Measurements from ENCODE around the gene SPOPL.

DNA sequence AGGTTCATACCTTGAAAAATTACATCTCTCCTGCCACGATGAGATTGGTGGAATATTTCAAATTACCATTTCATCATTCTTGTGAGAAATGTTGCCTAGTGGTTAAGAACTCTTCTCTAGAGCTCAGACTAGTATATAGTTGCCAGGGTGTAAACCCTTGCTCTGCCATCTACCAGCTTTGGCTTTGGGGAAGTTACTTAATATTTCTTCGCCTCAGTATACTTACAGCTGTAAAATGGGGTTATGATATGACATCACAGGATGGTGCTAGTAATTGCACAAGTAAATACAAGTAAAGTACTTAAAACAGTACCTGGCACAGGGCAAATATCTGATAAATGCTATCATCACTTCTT lies 1.5 kb downstream of the SPOPL start:
- no peak for TF ChIP-seq POLR2A (IDR thresholded peaks at IDR 0.05)
- no peak for TF ChIP-seq CTCF (IDR thresholded peaks at IDR 0.05)
